Measurements from ENCODE around the gene ALOX5AP.

- TF ChIP-seq POLR2AphosphoS5 (IDR thresholded peaks at IDR 0.05; ENCODE audit: low read depth, low read length), result no peak
- TF ChIP-seq POLR2A (IDR thresholded peaks at IDR 0.05; ENCODE audit: low read depth, low read length), result no peak
- no peak for TF ChIP-seq PAX5 (IDR thresholded peaks at IDR 0.05; ENCODE audit: insufficient read depth, low read length, severe bottlenecking)
Measured at GRCh38 chr13:30800107-30800506, 64.8 kb downstream of the ALOX5AP start.
